AG09309 (cell line): Measurements from ENCODE around the gene L3HYPDH.

Experiments
- DNase-seq: peaks from one replicate; pipeline ENCODE4 v3.0.0-alpha.2; 2010; ENCODE audit warnings: low read depth
- H3K4me3 ChIP-seq: 2 replicates; pipeline ENCODE4 v1.5.1; 2011; ENCODE audit warnings: mild to moderate bottlenecking, low read depth, low read length, moderate library complexity; ENCODE audit not compliant: control insufficient read depth
- TF ChIP-seq, protein P1 (sequence below): IDR thresholded peaks from 2 replicates; pipeline ENCODE4 v1.5.1; 2011; ENCODE audit warnings: mild to moderate bottlenecking, low read depth, low read length, inconsistent platforms; ENCODE audit not compliant: insufficient read depth, control insufficient read depth; ENCODE audit errors: missing control alignments

Gene L3HYPDH

GRCh38 chr14:59465316-59466135, 18.7 kb downstream of the L3HYPDH start, which contains the start of gene GPR135:
Gene GPR135 (minus strand): TSS chr14:59465380. CDS start chr14:59465226, 154 bp downstream.
- DNase-seq: no peak

DNA sequence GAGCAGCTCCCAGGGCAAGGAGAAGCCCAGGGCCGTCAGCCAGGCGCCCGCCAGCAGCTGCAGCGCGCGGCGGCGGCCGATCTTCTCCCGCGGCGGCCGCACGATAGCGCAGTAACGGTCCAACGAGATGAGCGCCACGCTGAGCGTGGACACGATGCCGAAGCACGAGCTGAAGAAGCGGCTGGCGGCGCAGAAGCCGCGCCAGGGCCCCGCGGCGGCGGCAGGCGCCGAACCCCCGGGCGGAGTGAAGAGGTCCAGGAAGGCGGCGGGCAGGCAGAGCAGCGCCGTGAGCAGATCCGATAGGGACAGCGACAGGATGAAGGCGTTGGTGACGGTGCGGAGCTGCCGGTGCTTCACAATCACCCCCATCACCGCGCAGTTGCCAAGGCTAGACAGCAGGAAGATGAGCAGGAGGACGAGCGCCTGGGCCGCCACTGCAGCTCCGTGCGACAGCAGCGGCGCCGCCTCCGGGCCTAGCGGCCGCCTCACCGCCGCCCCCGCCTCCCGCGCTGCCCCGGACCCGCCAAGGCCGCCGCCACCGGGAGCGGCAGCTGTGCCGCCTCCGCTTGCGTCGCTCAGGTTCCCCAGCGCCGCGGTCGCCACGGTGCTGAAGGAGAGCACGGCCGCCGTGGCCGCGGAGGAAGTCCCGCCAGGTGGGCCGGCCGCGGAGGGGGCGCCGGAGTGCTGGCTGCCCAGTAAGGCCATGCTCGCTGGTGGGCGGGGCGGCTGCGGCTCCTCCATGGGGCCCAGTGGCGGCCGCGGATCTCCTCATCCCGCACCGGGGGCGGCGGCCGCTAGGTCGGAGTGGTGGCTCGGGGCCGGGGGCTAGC, 19.5 kb downstream of the L3HYPDH start:
- no peak for DNase-seq
- TF ChIP-seq, protein P1, sequence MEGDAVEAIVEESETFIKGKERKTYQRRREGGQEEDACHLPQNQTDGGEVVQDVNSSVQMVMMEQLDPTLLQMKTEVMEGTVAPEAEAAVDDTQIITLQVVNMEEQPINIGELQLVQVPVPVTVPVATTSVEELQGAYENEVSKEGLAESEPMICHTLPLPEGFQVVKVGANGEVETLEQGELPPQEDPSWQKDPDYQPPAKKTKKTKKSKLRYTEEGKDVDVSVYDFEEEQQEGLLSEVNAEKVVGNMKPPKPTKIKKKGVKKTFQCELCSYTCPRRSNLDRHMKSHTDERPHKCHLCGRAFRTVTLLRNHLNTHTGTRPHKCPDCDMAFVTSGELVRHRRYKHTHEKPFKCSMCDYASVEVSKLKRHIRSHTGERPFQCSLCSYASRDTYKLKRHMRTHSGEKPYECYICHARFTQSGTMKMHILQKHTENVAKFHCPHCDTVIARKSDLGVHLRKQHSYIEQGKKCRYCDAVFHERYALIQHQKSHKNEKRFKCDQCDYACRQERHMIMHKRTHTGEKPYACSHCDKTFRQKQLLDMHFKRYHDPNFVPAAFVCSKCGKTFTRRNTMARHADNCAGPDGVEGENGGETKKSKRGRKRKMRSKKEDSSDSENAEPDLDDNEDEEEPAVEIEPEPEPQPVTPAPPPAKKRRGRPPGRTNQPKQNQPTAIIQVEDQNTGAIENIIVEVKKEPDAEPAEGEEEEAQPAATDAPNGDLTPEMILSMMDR: no peak
- peak overlapping the region; percentile 15 for H3K4me3 ChIP-seq

More at GRCh38 chr14:59465316-59466135, 18.7 kb downstream of the L3HYPDH start, which contains the start of gene GPR135:
- TF ChIP-seq, protein P1: no peak
- peak within 1 kb of the TSS; percentile 15 for H3K4me3 ChIP-seq

DNA sequence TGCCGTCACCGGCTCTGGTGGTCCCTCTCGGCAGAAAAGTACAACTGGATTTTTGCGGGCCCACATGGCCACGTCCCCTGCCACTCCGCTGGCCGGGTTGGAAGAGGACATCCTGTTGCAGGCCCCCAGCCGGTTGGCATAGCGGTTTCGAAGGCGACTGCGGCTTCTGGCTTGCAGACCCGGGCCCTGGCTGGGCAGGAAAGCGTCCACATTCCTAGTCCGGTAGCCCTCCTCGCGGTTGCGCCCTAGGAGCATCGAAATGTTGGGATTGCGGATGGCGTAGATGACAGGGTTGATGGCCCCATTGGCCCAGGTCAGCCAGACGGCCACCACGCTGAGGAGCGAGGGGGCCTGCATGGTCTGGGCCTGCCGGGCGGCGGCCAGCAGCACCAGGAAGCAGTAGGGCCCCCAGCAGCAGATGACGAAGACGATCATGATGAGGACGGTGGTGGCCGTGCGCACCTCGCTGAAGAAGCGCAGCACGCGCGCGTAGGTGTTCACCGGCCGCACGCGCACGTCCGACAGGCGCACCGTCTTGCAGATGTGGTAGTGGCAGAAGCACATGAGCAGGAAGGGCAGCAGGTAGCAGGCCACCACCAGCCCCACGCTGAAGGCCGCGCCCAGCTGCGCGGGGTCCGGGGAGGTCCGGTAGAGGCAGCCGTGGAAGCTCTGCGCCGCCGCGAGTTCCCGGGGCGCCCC, 20.3 kb downstream of the L3HYPDH start:
- DNase-seq: no peak
- TF ChIP-seq, protein P1: no peak
- H3K4me3 ChIP-seq: peak overlapping the region; percentile 8; the same call in 1 of the 2 replicates

DNA sequence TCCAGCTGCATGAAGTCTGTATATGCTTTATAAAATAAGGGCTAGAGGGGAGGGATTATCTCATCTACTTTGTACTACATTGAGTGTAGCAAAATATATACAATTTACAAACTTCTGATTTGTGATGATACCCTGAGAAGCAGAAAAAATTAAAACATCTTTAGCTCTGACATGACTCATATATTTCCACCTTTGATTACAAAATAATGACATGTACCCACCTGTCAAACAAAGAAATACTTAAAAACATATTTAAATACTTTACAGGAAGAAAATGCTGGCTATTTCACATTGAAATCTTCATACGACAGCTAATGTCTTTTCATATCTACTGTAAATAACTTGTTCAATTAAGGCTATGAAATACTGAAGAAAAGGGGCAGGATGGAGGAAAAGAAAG, 22.3 kb downstream of the L3HYPDH start:
- TF ChIP-seq, protein P1: no peak
- H3K4me3 ChIP-seq: no peak overlapping the region
- no peak for DNase-seq

DNA sequence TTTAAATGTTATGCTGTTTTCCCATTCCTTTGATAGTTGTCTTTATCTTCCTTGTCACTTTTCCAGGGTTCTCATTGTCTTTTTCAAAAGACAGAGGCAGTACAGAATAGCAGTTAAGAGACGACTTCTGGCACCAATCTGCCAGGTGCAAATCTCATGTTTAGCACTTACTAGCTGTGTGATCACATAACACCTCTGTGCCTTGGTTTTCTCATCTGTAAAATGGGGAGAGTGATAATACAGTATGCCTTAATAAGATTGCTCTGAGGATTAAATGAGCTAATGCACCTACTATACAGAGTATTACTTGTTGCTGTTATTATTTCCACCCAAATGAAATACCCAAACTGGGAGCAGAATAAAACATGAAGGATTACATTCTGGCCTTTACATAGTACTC, 23.8 kb downstream of the L3HYPDH start:
- TF ChIP-seq, protein P1: no peak
- no peak overlapping the region for H3K4me3 ChIP-seq
- no peak for DNase-seq

GRCh38 chr14:59458486-59458885, 25.7 kb downstream of the L3HYPDH start:
- no peak overlapping the region for H3K4me3 ChIP-seq
- TF ChIP-seq, protein P1: no peak
- no peak for DNase-seq
